ENCODE data around the gene CAMTA1.

The CAMTA1 gene

GRCh38 chr1:6783221-6783620, 2.0 kb upstream of the CAMTA1 start:
- Histone ChIP-seq H3K4me3 (ENCODE audit: low read depth in 1 of 2, low read length in 2 of 2) (no peak overlapping the region), H3K27ac (ENCODE audit: low read depth, low read length) (no peak overlapping the region), H3K9ac (ENCODE audit: low read length) (no peak overlapping the region)

DNA sequence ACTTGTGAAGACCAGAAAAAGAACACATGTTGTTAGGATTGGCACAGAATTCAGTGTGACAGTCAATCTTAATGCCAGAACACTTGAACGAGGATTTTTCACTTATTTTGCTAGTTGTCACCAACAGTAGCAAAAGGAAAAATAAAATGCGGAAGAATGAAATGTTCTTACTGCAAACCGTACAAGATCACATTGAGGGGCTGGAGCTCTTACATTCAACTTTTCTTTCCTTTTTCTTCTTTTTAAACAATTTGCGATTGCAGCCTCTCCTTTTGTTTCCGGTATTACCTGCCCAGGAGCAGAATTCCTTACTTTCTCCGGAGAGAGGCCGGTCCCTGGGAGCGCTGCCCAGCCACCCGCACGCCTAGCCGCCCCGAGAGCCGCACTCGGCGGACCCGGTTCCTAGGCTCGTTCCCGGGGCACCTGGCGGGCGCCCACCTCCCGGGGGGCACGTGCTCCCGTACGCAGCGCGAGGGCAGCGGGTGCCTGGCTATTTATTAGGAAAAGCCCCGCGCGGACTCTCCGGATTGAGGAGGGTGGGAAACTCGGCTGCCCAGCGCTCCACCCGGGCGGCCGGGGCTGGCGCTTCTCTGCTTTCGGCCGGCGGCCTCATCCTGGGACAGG, 1.2 kb upstream of the CAMTA1 start:
- Histone ChIP-seq H3K9ac (ENCODE audit: low read length) (peak overlapping the region; percentile 59), H3K4me3 (ENCODE audit: low read depth in 1 of 2, low read length in 2 of 2) (peak overlapping the region; percentile 70 to 84), H3K36me3 (ENCODE audit: insufficient read depth, low read length) (no peaks in the 10 kb centered on the region), H3K27ac (ENCODE audit: low read depth, low read length) (peak overlapping the region; percentile 99), H3K4me1 (ENCODE audit: insufficient read depth, low read length) (peaks cover 11% of the 10 kb centered on the region), H3K27me3 (ENCODE audit: control insufficient read depth in 1 of 2, insufficient read depth in 2 of 2, low read length in 2 of 2) (no peaks in the 10 kb centered on the region), H3K9me3 (ENCODE audit: low read length) (no peaks in the 10 kb centered on the region)

More at GRCh38 chr1:6783221-6783620, 2.0 kb upstream of the CAMTA1 start:
- H3K27me3 ChIP-seq (ENCODE audit: control insufficient read depth in 1 of 2, insufficient read depth in 2 of 2, low read length in 2 of 2), result no peaks in the 10 kb centered on the region
- no peaks in the 10 kb centered on the region for H3K36me3 ChIP-seq (ENCODE audit: insufficient read depth, low read length)
- peaks cover 9% of the 10 kb centered on the region for H3K4me1 ChIP-seq (ENCODE audit: insufficient read depth, low read length)
- no peaks in the 10 kb centered on the region for H3K9me3 ChIP-seq (ENCODE audit: low read length)

GRCh38 chr1:6784560-6785317, 515 bp upstream of the CAMTA1 start:
- no peaks in the 10 kb centered on the region for H3K36me3 ChIP-seq (ENCODE audit: insufficient read depth, low read length)
- H3K9me3 ChIP-seq (ENCODE audit: low read length), result no peaks in the 10 kb centered on the region
- peak overlapping the region; percentile 70 to 84 for H3K4me3 ChIP-seq (ENCODE audit: low read depth in 1 of 2, low read length in 2 of 2)
- peak overlapping the region; percentile 99 for H3K27ac ChIP-seq (ENCODE audit: low read depth, low read length)
- peaks cover 16% of the 10 kb centered on the region for H3K4me1 ChIP-seq (ENCODE audit: insufficient read depth, low read length)
- H3K27me3 ChIP-seq (ENCODE audit: control insufficient read depth in 1 of 2, insufficient read depth in 2 of 2, low read length in 2 of 2), result no peaks in the 10 kb centered on the region
- peak overlapping the region; percentile 59 for H3K9ac ChIP-seq (ENCODE audit: low read length)

DNA sequence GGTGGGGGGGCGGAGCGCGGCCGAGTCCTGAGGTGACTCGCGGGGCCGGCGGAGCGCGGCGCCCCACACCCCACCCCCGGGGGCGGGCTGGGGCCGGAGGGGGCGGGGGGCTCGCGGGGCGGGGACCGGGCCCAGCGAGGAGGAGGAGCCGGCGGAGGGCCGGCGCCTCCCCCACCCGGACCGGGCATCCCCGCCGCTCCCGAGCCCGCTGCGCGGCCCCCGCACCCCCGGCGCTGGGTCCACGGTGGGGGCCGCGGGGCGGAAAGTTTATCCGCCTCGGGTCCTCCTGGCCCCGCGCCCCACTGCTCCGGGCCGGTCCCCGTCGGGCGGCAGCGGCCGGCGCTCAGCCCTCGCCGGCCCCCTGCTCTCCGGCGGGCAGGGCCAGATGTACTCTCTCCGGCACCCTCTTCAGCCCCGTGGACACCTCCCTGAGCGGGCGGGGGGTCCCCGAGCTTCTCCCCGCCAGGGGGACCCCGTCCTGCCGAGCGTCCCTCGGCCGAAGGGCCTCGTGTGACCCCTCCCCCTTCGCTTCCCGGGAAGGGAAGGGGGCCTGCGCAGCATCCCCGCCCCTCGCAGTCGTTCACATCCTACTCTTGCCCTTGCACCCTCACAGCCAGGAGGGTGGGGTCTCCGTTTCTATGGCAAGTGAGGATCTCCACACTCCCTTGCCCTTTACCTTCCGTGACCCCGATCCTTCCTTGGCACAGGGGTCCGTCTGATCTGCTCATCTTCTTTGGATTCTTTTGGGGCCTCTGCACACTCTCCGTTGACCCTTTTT, 663 bp downstream of the CAMTA1 start:
- H3K27me3 ChIP-seq (ENCODE audit: control insufficient read depth in 1 of 2, insufficient read depth in 2 of 2, low read length in 2 of 2), result no peaks in the 10 kb centered on the region
- H3K4me1 ChIP-seq (ENCODE audit: insufficient read depth, low read length), result peaks cover 16% of the 10 kb centered on the region
- H3K4me3 ChIP-seq (ENCODE audit: low read depth in 1 of 2, low read length in 2 of 2), result peak overlapping the region; percentile 60 to 74
- H3K36me3 ChIP-seq (ENCODE audit: insufficient read depth, low read length), result no peaks in the 10 kb centered on the region
- H3K27ac ChIP-seq (ENCODE audit: low read depth, low read length), result peak overlapping the region; percentile 88
- no peaks in the 10 kb centered on the region for H3K9me3 ChIP-seq (ENCODE audit: low read length)
- peak overlapping the region; percentile 64 for H3K9ac ChIP-seq (ENCODE audit: low read length)

DNA sequence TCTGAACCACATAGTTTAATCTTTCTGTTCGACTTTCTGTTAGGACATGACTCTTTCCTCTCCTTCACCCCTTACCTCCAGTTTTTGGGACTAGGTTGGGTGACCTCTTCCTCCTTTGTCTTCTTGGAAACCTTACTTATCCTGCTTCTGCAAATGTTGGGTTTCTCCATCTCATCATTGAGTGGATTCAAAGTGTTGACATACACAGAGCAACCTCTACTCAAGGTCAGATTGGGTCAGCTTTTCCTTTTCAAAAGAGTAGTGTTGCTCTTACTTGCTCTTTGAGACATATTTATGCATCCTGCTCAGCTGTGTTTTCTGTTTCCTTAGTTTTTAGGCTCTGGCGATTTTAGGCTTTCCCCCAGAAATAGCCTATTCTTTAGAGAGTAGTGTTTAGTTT, 3.7 kb downstream of the CAMTA1 start:
- Histone ChIP-seq H3K9me3 (ENCODE audit: low read length) (no peaks in the 10 kb centered on the region), H3K4me1 (ENCODE audit: insufficient read depth, low read length) (peaks cover 16% of the 10 kb centered on the region), H3K27ac (ENCODE audit: low read depth, low read length) (no peak overlapping the region), H3K9ac (ENCODE audit: low read length) (no peak overlapping the region), H3K36me3 (ENCODE audit: insufficient read depth, low read length) (no peaks in the 10 kb centered on the region), H3K4me3 (ENCODE audit: low read depth in 1 of 2, low read length in 2 of 2) (no peak overlapping the region), H3K27me3 (ENCODE audit: control insufficient read depth in 1 of 2, insufficient read depth in 2 of 2, low read length in 2 of 2) (no peaks in the 10 kb centered on the region)

- H3K27me3 ChIP-seq (ENCODE audit: control insufficient read depth in 1 of 2, insufficient read depth in 2 of 2, low read length in 2 of 2), result no peaks in the 10 kb centered on the region
- H3K27ac ChIP-seq (ENCODE audit: low read depth, low read length), result no peak overlapping the region
- no peaks in the 10 kb centered on the region for H3K36me3 ChIP-seq (ENCODE audit: insufficient read depth, low read length)
- no peak overlapping the region for H3K9ac ChIP-seq (ENCODE audit: low read length)
- H3K4me3 ChIP-seq (ENCODE audit: low read depth in 1 of 2, low read length in 2 of 2), result no peak overlapping the region
- no peaks in the 10 kb centered on the region for H3K9me3 ChIP-seq (ENCODE audit: low read length)
- H3K4me1 ChIP-seq (ENCODE audit: insufficient read depth, low read length), result peaks cover 16% of the 10 kb centered on the region
These were observed 4.9 kb downstream of the CAMTA1 start for GRCh38 chr1:6790146-6790545.

DNA sequence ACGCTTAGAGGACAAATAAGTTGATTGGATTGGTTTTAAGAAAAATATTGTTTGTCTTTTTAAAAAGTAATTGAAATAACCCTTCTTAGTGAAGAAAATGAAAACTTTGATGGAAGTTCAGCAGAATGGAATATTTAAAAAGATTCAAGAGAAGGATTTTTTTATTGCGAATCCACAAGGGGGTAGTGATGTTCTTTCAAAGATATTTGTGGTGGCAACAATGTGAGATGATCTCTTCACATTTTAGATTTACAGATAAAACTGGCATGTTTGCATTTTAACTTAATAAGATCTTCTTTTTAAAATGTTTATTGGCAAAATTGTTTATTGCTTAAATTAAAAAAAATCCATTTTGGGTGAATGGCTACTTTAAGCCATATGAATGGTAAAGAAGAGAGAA, 8.9 kb downstream of the CAMTA1 start:
- H3K4me1 ChIP-seq (ENCODE audit: insufficient read depth, low read length), result peaks cover 15% of the 10 kb centered on the region
- H3K9ac ChIP-seq (ENCODE audit: low read length), result no peak overlapping the region
- H3K36me3 ChIP-seq (ENCODE audit: insufficient read depth, low read length), result no peaks in the 10 kb centered on the region
- H3K9me3 ChIP-seq (ENCODE audit: low read length), result no peaks in the 10 kb centered on the region
- H3K27ac ChIP-seq (ENCODE audit: low read depth, low read length), result no peak overlapping the region
- no peak overlapping the region for H3K4me3 ChIP-seq (ENCODE audit: low read depth in 1 of 2, low read length in 2 of 2)
- H3K27me3 ChIP-seq (ENCODE audit: control insufficient read depth in 1 of 2, insufficient read depth in 2 of 2, low read length in 2 of 2), result no peaks in the 10 kb centered on the region

GRCh38 chr1:6795203-6795602, 9.9 kb downstream of the CAMTA1 start:
- no peaks in the 10 kb centered on the region for H3K9me3 ChIP-seq (ENCODE audit: low read length)
- H3K27ac ChIP-seq (ENCODE audit: low read depth, low read length), result no peak overlapping the region
- no peak overlapping the region for H3K4me3 ChIP-seq (ENCODE audit: low read depth in 1 of 2, low read length in 2 of 2)
- H3K36me3 ChIP-seq (ENCODE audit: insufficient read depth, low read length), result no peaks in the 10 kb centered on the region
- H3K27me3 ChIP-seq (ENCODE audit: control insufficient read depth in 1 of 2, insufficient read depth in 2 of 2, low read length in 2 of 2), result no peaks in the 10 kb centered on the region
- no peak overlapping the region for H3K9ac ChIP-seq (ENCODE audit: low read length)
- H3K4me1 ChIP-seq (ENCODE audit: insufficient read depth, low read length), result peaks cover 11% of the 10 kb centered on the region

DNA sequence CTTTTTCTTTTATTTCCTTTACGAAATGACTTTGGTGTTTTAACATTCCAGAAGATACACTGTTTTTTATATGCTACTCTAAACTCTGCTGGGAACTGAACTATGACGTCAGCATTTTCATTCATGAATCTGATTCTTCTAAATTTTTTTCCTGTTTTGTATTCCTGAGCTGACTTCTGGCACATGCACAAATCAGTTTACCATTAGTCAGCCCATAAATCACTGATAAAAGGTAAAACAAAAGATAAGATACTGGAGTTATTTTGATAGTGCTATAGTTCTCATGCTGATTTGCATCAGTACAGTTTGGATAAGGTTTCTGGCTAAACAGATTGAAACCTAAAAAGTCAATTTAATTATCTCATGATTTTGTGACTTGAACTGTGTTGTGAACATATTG, 10.4 kb downstream of the CAMTA1 start:
- Histone ChIP-seq H3K9ac (ENCODE audit: low read length) (no peak overlapping the region), H3K4me1 (ENCODE audit: insufficient read depth, low read length) (peaks cover 12% of the 10 kb centered on the region), H3K4me3 (ENCODE audit: low read depth in 1 of 2, low read length in 2 of 2) (no peak overlapping the region), H3K9me3 (ENCODE audit: low read length) (no peaks in the 10 kb centered on the region), H3K36me3 (ENCODE audit: insufficient read depth, low read length) (no peaks in the 10 kb centered on the region), H3K27me3 (ENCODE audit: control insufficient read depth in 1 of 2, insufficient read depth in 2 of 2, low read length in 2 of 2) (no peaks in the 10 kb centered on the region), H3K27ac (ENCODE audit: low read depth, low read length) (no peak overlapping the region)

- Histone ChIP-seq H3K9ac (ENCODE audit: low read length) (no peak overlapping the region), H3K4me1 (ENCODE audit: insufficient read depth, low read length) (peaks cover 17% of the 10 kb centered on the region), H3K27me3 (ENCODE audit: control insufficient read depth in 1 of 2, insufficient read depth in 2 of 2, low read length in 2 of 2) (no peaks in the 10 kb centered on the region), H3K27ac (ENCODE audit: low read depth, low read length) (no peak overlapping the region), H3K4me3 (ENCODE audit: low read depth in 1 of 2, low read length in 2 of 2) (no peak overlapping the region), H3K36me3 (ENCODE audit: insufficient read depth, low read length) (no peaks in the 10 kb centered on the region), H3K9me3 (ENCODE audit: low read length) (no peaks in the 10 kb centered on the region)
These were observed 10.8 kb downstream of the CAMTA1 start for GRCh38 chr1:6796095-6796494.

- peaks cover 25% of the 10 kb centered on the region for H3K4me1 ChIP-seq (ENCODE audit: insufficient read depth, low read length)
- H3K9ac ChIP-seq (ENCODE audit: low read length), result no peak overlapping the region
- H3K9me3 ChIP-seq (ENCODE audit: low read length), result no peaks in the 10 kb centered on the region
- H3K27me3 ChIP-seq (ENCODE audit: control insufficient read depth in 1 of 2, insufficient read depth in 2 of 2, low read length in 2 of 2), result no peaks in the 10 kb centered on the region
- H3K36me3 ChIP-seq (ENCODE audit: insufficient read depth, low read length), result no peaks in the 10 kb centered on the region
- no peak overlapping the region for H3K4me3 ChIP-seq (ENCODE audit: low read depth in 1 of 2, low read length in 2 of 2)
- H3K27ac ChIP-seq (ENCODE audit: low read depth, low read length), result no peak overlapping the region
These were observed 14.2 kb downstream of the CAMTA1 start for GRCh38 chr1:6799499-6799898.

Data from muscle layer of colon (tissue), 2 donors.